Right hindlimb (tissue), 1 donor: Measurements from ENCODE around the gene GPC3.
"Not testable (repeated sequence)": the region's sequence is repeated elsewhere in the genome, so short reads cannot be mapped to it uniquely, and the experiment has no call there.

ENCODE experiments used
- DNase-seq: peaks from one replicate; pipeline ENCODE4 v3.0.0-alpha.2; 2018

The GPC3 gene

GRCh38 chrX:133542476-133542875, 442.9 kb downstream of the GPC3 start:
- DNase-seq: no peak

- no peak for DNase-seq
Observed at GRCh38 chrX:133541021-133541420, 444.4 kb downstream of the GPC3 start.

GRCh38 chrX:133538148-133538547, 447.2 kb downstream of the GPC3 start:
- DNase-seq: no peak

GRCh38 chrX:133537142-133537541, 448.3 kb downstream of the GPC3 start:
- no peak for DNase-seq

GRCh38 chrX:133535066-133535465, 450.3 kb downstream of the GPC3 start:
- no peak for DNase-seq

GRCh38 chrX:133534172-133534571, 451.2 kb downstream of the GPC3 start:
- DNase-seq: no peak

GRCh38 chrX:133533249-133533648, 452.1 kb downstream of the GPC3 start:
- no peak for DNase-seq

GRCh38 chrX:133530960-133531359, 454.4 kb downstream of the GPC3 start:
- no peak for DNase-seq

- DNase-seq: no peak
Observed at GRCh38 chrX:133529578-133529977, 455.8 kb downstream of the GPC3 start.

GRCh38 chrX:133527825-133528224, 457.6 kb downstream of the GPC3 start:
- no peak for DNase-seq

GRCh38 chrX:133527415-133527814, 458.0 kb downstream of the GPC3 start:
- no peak for DNase-seq

- not testable (repeated sequence) for DNase-seq
Observed at GRCh38 chrX:133526773-133527172, 458.6 kb downstream of the GPC3 start.

- no peak for DNase-seq
Observed at GRCh38 chrX:133523526-133523925, 461.9 kb downstream of the GPC3 start.

- peak; percentile 73 for DNase-seq
Observed at GRCh38 chrX:133523081-133523487, 462.3 kb downstream of the GPC3 start.

- DNase-seq: no peak
Observed at GRCh38 chrX:133516686-133517085, 468.7 kb downstream of the GPC3 start.

GRCh38 chrX:133514486-133514885, 470.9 kb downstream of the GPC3 start:
- no peak for DNase-seq

- no peak for DNase-seq
Observed at GRCh38 chrX:133513123-133513522, 472.3 kb downstream of the GPC3 start.

- no peak for DNase-seq
Observed at GRCh38 chrX:133511041-133511440, 474.4 kb downstream of the GPC3 start.

- no peak for DNase-seq
Observed at GRCh38 chrX:133497356-133497755, 488.0 kb downstream of the GPC3 start.

- DNase-seq: peak; percentile 88
Observed at GRCh38 chrX:133495464-133496391, 489.7 kb downstream of the GPC3 start.

- DNase-seq: no peak
Observed at GRCh38 chrX:133493366-133493765, 492.0 kb downstream of the GPC3 start.

- DNase-seq: no peak
Observed at GRCh38 chrX:133490955-133491354, 494.4 kb downstream of the GPC3 start.
